HCT116 (cell line): ENCODE results near the gene ZCCHC24.

Experiments
- CTCF ChIP-seq, 3 experiments: fragments of 200-600 bp in 1 of 3; sonication (generic) in 1 of 3; IDR thresholded peaks in 2 of 3; conservative IDR thresholded peaks in 1 of 3; 2 replicates each; pipeline ENCODE4 v1.5.1; 2012 to 2017; ENCODE audit warnings: low read depth in 2 of 3, low read length in 2 of 3, antibody characterized with exemption in 1 of 3, borderline replicate concordance in 1 of 3, control low read depth in 1 of 3, mild to moderate bottlenecking in 1 of 3, mixed read lengths in 1 of 3, mixed run types in 1 of 3, moderate library complexity in 1 of 3; ENCODE audit not compliant: insufficient read depth in 1 of 3
- POLR2A ChIP-seq: IDR thresholded peaks from 2 replicates; pipeline ENCODE4 v1.7.0; 2011; ENCODE audit warnings: borderline replicate concordance; ENCODE audit not compliant: insufficient read depth, insufficient read length; ENCODE audit errors: extremely low read depth
- TF ChIP-seq, protein P1 (sequence below): IDR thresholded peaks from 2 replicates; pipeline ENCODE4 v1.6.1; 2012; ENCODE audit warnings: low read depth
- TF ChIP-seq, protein P2 (sequence below): IDR thresholded peaks from 2 replicates; pipeline ENCODE4 v1.6.1; 2012

DNA sequence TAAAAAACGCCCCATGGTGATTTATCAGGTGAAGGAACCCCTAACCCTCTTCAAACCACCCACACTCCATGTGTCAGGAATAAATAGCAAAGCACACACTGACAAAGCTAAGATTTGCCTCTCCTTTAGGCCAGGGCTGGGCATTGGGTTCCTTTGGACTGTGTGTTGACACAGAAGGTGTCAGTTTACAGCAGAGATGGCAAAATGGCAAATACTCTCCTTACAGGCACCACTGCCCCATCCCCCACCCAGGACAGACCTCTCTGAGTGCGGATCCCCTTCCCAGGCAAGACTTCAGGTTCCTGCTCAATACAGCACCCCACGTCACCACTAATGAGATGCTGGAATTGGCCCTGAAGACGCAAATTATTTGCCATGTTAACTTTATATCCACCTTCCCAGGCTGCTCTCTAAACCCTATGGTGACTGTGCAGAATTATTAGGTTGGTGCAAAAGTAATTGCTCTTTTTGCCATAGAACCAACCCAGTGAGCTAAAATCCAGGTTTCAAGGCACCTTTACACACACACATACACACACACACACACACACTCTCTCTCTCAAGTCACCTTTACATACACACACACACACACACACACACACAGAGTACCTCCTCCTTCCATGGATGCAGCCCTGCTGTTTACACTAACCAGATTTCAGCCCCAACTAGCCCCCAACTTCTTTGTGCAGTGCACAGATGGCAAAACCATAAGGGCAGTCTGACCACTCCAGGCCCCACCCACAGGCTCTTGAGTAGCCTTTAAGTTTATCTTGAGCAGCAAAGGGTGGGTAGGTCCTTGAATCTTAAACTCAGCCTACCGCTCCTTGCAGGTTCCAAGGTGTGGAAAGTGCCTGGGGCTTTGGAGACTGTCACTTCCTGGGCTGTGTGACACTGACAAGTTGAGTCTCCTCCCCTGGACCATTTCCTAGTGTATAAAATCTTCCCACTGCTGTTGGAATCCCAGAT, 4.0 kb upstream of the ZCCHC24 start:
- TF ChIP-seq, protein P1, sequence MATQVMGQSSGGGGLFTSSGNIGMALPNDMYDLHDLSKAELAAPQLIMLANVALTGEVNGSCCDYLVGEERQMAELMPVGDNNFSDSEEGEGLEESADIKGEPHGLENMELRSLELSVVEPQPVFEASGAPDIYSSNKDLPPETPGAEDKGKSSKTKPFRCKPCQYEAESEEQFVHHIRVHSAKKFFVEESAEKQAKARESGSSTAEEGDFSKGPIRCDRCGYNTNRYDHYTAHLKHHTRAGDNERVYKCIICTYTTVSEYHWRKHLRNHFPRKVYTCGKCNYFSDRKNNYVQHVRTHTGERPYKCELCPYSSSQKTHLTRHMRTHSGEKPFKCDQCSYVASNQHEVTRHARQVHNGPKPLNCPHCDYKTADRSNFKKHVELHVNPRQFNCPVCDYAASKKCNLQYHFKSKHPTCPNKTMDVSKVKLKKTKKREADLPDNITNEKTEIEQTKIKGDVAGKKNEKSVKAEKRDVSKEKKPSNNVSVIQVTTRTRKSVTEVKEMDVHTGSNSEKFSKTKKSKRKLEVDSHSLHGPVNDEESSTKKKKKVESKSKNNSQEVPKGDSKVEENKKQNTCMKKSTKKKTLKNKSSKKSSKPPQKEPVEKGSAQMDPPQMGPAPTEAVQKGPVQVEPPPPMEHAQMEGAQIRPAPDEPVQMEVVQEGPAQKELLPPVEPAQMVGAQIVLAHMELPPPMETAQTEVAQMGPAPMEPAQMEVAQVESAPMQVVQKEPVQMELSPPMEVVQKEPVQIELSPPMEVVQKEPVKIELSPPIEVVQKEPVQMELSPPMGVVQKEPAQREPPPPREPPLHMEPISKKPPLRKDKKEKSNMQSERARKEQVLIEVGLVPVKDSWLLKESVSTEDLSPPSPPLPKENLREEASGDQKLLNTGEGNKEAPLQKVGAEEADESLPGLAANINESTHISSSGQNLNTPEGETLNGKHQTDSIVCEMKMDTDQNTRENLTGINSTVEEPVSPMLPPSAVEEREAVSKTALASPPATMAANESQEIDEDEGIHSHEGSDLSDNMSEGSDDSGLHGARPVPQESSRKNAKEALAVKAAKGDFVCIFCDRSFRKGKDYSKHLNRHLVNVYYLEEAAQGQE = no peak
- TF ChIP-seq POLR2A (no peak), CTCF (IDR thresholded peaks at IDR 0.05 in 2 of 3, conservative IDR thresholded peaks at IDR 0.05 in 1 of 3; ENCODE audit: borderline replicate concordance in 1 of 3, insufficient read depth in 1 of 3, low read depth in 2 of 3, low read length in 2 of 3) (no peak)
- TF ChIP-seq, protein P2, sequence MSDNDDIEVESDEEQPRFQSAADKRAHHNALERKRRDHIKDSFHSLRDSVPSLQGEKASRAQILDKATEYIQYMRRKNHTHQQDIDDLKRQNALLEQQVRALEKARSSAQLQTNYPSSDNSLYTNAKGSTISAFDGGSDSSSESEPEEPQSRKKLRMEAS = no peak
